Anterior cingulate cortex (tissue), 58 donors: ENCODE results near the gene MGRN1.

ENCODE experiments used
- DNase-seq, 58 donors: peaks; one replicate each; lab custom pipeline; 2025; lab: John Stamatoyannopoulos, UW

Gene MGRN1

GRCh38 chr16:4649744-4650442 is 25.3 kb downstream of the MGRN1 start:
- DNase-seq, result no peak

- DNase-seq, result peak in 4 of 58 donors; percentile 9 to 41 (median 16)
Measured at GRCh38 chr16:4650443-4651074, 25.9 kb downstream of the MGRN1 start.

GRCh38 chr16:4651827-4652226 is 27.2 kb downstream of the MGRN1 start:
- no peak for DNase-seq

GRCh38 chr16:4652561-4652960 is 27.9 kb downstream of the MGRN1 start:
- DNase-seq, result no peak

- DNase-seq, result no peak
Measured at GRCh38 chr16:4654011-4654963, 29.7 kb downstream of the MGRN1 start.

GRCh38 chr16:4654964-4655590 is 30.5 kb downstream of the MGRN1 start:
- no peak for DNase-seq

GRCh38 chr16:4655801-4656200 is 31.2 kb downstream of the MGRN1 start:
- DNase-seq, result no peak

GRCh38 chr16:4656221-4656620 is 31.6 kb downstream of the MGRN1 start:
- no peak for DNase-seq

GRCh38 chr16:4656695-4657686 is 32.4 kb downstream of the MGRN1 start:
- no peak for DNase-seq

GRCh38 chr16:4659363-4660353 is 35.0 kb downstream of the MGRN1 start:
- no peak for DNase-seq

GRCh38 chr16:4660454-4661007 is 35.9 kb downstream of the MGRN1 start:
- DNase-seq, result peak in 44 of 58 donors; percentile 14 to 80 (median 58)

- DNase-seq, result peak in 35 of 58 donors; percentile 13 to 62 (median 37)
Measured at GRCh38 chr16:4661661-4662060, 37.0 kb downstream of the MGRN1 start.

GRCh38 chr16:4663465-4663776 is 38.8 kb downstream of the MGRN1 start:
- no peak for DNase-seq

- peak in 35 of 58 donors; percentile 6 to 55 (median 30) for DNase-seq
Measured at GRCh38 chr16:4663777-4664465, 39.3 kb downstream of the MGRN1 start.

GRCh38 chr16:4664538-4665418 is 40.2 kb downstream of the MGRN1 start:
- peak in 1 of 58 donors; percentile 9 for DNase-seq

- no peak for DNase-seq
Measured at GRCh38 chr16:4666537-4667202, 42.0 kb downstream of the MGRN1 start.
